ENCODE measurements around the gene NFIB. TPM values are rescaled to one million over a fixed set of nuclear protein-coding genes. Genes with fewer than 3 reads are reported as not detected.

The NFIB gene
- total RNA-seq, 1 donor from 2014 or later: not detected

DNA sequence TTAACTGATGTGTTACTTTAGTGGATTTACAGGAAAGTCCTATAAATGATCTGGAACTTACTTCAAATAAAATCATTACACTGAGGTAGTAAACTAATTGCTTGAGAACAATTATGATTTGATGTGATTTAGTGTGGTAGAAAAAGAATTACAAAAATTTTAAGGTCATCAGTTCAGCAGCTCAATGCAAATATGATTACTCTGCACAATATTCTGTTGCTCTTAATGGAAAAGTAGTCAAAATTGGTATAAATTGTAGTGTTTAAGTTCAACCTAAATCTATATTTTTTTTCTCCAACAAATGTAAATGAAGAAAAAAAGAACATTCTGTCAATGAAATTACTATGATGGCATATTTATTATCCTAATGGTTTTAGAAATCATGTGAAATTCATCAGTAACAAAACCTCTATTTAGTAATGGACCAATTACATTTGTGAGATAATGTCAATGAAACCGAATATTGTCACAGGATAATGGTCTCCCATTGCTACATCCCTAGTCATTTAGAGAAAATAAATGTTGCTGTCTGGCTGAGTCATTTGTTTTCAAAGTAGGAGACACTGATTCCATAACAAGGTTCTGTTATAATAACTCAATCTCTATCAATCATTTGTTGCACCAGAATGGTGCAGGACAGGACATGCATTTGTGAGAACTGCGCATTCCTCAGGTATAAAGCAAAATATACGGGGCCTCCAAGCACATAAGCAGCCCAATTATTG is 177.1 kb downstream of the NFIB start:
- Mint-ChIP-seq H3K4me3 (ENCODE audit: low read depth) (no peak overlapping the region), H3K36me3 (ENCODE audit: low read depth) (no peaks in the 10 kb centered on the region), H3K27me3 (ENCODE audit: low read depth) (no peaks in the 10 kb centered on the region), H3K4me1 (ENCODE audit: low read depth) (no peaks in the 10 kb centered on the region), H3K9me3 (no peaks in the 10 kb centered on the region), H3K27ac (no peak overlapping the region)
- intact Hi-C loops (cut with micrococcal nuclease): no loop called here
- no peak for DNase-seq (ENCODE audit: low spot score)

DNA sequence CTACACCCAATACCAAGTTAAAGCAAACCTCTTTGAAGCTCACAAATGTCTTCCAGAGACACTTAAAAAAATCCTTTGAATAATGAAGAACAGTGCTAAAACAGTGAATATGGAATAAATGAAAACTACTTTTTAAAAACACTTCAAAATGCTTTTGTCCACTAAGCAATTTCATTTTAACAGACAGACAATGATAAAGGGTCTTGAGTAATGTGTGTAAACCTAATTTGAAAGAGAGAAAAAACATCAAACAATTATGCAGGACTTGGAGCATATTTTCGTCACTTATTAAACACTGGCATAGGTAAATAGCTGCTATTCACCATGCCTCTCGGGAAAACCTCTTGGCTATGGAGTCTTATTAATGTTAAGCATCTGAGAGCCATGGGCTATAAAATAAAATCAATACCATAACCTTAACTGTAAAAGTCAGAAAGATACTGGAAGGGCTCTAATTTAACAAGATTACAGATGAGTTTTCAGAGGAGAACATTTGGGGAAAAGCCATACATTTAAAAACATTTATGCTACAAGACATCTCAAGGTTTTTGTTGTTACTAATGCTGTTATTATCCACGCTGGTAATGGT is 177.8 kb downstream of the NFIB start:
- no peaks in the 10 kb centered on the region for H3K27me3 Mint-ChIP-seq (ENCODE audit: low read depth)
- no peaks in the 10 kb centered on the region for H3K36me3 Mint-ChIP-seq (ENCODE audit: low read depth)
- no peak overlapping the region for H3K27ac Mint-ChIP-seq
- intact Hi-C loops (cut with micrococcal nuclease): no loop called here
- H3K4me3 Mint-ChIP-seq (ENCODE audit: low read depth): no peak overlapping the region
- H3K4me1 Mint-ChIP-seq (ENCODE audit: low read depth): no peaks in the 10 kb centered on the region
- DNase-seq (ENCODE audit: low spot score): no peak
- H3K9me3 Mint-ChIP-seq: no peaks in the 10 kb centered on the region

DNA sequence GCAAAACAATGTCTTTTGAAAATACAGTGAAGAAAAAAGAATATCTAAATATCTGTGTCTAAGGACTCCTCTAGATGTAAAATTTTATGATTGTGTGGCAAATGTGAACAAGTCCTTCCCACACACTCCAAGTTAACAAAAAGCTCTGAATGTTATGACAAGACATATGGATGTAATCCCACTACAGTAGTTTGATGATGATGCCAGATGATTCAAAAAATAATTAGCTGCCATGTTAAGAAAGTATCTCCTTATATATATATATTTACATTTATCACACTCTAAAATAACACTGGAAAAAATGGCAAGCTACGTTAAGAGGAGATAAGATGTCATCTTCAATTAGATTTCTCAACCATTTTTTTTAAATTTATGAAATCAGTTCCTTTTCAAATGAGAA is 178.5 kb downstream of the NFIB start:
- Mint-ChIP-seq H3K4me3 (ENCODE audit: low read depth) (no peak overlapping the region), H3K9me3 (no peaks in the 10 kb centered on the region), H3K4me1 (ENCODE audit: low read depth) (no peaks in the 10 kb centered on the region), H3K27ac (no peak overlapping the region), H3K36me3 (ENCODE audit: low read depth) (no peaks in the 10 kb centered on the region), H3K27me3 (ENCODE audit: low read depth) (no peaks in the 10 kb centered on the region)
- DNase-seq (ENCODE audit: low spot score): no peak
- intact Hi-C loops (cut with micrococcal nuclease): no loop called here

DNA sequence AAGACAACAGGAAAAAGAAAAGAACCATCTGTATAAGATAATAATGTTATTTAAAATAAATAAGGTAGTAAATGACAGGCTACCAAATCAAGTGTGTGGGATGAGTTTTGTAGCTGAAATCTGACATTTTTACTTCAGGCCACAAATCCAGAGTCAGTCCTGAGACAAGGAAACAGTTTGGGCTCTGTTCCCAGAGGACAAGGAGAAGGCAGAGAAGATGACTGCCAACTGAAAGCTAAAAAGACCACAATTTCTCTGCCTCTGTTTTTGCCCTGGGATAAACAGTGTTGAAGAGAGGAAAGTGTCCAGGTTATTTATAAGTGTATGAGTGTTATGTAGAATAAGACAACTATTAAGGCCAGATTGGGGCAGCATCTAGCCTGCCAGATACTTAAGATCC is 180.5 kb downstream of the NFIB start:
- intact Hi-C loops (cut with micrococcal nuclease): no loop called here
- Mint-ChIP-seq H3K36me3 (ENCODE audit: low read depth) (no peaks in the 10 kb centered on the region), H3K27me3 (ENCODE audit: low read depth) (no peaks in the 10 kb centered on the region), H3K9me3 (no peaks in the 10 kb centered on the region), H3K4me1 (ENCODE audit: low read depth) (no peaks in the 10 kb centered on the region), H3K27ac (no peak overlapping the region), H3K4me3 (ENCODE audit: low read depth) (no peak overlapping the region)
- DNase-seq (ENCODE audit: low spot score): no peak

DNA sequence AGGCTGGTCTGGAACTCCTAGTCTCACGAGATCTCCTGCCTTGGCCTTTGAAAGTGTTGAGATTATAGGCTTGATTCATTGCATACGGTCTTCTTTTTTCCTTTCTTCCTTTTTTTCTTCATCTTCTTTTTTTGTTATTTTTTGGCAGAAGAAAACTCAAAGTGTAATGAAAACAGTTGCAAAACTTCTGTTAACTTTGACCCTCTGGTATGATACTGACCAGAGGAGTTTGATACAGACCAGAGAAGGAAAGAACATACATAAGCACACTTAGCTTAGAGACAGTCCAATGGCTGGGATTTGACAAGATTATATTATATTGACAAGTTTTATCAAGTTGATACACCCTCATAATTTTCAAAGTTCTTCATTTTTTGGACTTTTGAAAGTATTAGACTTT is 181.2 kb downstream of the NFIB start:
- no peak for DNase-seq (ENCODE audit: low spot score)
- Mint-ChIP-seq H3K27ac (no peak overlapping the region), H3K27me3 (ENCODE audit: low read depth) (no peaks in the 10 kb centered on the region), H3K4me1 (ENCODE audit: low read depth) (no peaks in the 10 kb centered on the region), H3K4me3 (ENCODE audit: low read depth) (no peak overlapping the region), H3K9me3 (no peaks in the 10 kb centered on the region), H3K36me3 (ENCODE audit: low read depth) (no peaks in the 10 kb centered on the region)
- intact Hi-C loops (cut with micrococcal nuclease): no loop called here

DNA sequence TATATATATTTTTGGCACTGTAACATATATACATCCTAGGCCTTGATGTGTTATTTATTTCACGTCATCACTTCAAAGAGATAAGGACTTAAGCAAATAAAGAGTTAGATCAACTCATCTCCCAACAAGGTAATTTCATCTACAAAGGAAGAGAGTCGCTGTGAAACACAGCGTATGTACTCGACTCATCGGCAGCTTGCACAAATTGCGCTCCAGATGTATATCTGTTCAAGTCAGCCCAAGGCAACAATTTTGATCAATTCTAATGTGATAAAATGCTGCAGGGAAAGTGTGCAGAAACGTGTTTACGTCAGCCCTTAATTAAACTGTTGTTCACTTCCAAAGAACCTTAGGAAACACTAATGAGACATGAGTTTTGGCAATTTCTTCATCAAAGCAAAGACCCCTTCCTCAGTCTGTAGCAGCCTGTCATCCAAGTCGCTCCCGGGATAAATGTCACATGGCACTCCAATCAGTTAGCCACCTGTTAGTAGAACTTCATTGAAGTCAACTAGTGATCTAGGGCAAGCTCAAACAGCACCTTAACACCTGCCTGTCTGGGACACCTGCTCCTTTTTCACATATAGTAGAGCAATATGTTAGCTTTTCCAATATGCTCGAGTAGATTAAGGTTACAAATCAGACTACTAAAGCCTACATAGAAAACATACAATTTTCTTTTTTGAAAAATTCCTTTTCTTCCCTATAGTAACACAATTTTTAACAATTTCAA is 182.4 kb downstream of the NFIB start:
- Mint-ChIP-seq H3K9me3 (no peaks in the 10 kb centered on the region), H3K4me1 (ENCODE audit: low read depth) (no peaks in the 10 kb centered on the region), H3K27me3 (ENCODE audit: low read depth) (no peaks in the 10 kb centered on the region), H3K4me3 (ENCODE audit: low read depth) (no peak overlapping the region), H3K36me3 (ENCODE audit: low read depth) (no peaks in the 10 kb centered on the region), H3K27ac (no peak overlapping the region)
- intact Hi-C loops (cut with micrococcal nuclease): no loop called here
- no peak for DNase-seq (ENCODE audit: low spot score)

DNA sequence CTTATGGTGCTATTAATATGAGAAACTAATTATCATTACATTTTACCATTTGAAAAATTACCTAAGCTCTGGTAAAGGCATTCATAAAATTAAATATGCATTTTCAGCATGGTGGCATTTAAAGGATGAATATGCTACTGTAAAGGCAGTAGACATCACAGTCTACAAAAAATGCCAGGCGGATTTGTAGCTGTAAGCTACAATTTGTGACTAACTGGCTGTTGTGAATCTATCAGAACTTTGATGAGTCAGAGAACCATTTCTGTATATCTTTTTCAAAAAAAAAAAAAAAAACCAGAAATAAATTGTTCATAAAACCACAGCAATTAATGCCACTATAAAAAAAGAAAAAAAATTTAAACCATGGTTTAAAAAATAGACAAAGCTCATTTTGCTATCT is 186.3 kb downstream of the NFIB start:
- no peaks in the 10 kb centered on the region for H3K27me3 Mint-ChIP-seq (ENCODE audit: low read depth)
- no peaks in the 10 kb centered on the region for H3K9me3 Mint-ChIP-seq
- intact Hi-C loops (cut with micrococcal nuclease): no loop called here
- no peaks in the 10 kb centered on the region for H3K4me1 Mint-ChIP-seq (ENCODE audit: low read depth)
- no peaks in the 10 kb centered on the region for H3K36me3 Mint-ChIP-seq (ENCODE audit: low read depth)
- H3K4me3 Mint-ChIP-seq (ENCODE audit: low read depth): no peak overlapping the region
- DNase-seq (ENCODE audit: low spot score): no peak
- no peak overlapping the region for H3K27ac Mint-ChIP-seq

DNA sequence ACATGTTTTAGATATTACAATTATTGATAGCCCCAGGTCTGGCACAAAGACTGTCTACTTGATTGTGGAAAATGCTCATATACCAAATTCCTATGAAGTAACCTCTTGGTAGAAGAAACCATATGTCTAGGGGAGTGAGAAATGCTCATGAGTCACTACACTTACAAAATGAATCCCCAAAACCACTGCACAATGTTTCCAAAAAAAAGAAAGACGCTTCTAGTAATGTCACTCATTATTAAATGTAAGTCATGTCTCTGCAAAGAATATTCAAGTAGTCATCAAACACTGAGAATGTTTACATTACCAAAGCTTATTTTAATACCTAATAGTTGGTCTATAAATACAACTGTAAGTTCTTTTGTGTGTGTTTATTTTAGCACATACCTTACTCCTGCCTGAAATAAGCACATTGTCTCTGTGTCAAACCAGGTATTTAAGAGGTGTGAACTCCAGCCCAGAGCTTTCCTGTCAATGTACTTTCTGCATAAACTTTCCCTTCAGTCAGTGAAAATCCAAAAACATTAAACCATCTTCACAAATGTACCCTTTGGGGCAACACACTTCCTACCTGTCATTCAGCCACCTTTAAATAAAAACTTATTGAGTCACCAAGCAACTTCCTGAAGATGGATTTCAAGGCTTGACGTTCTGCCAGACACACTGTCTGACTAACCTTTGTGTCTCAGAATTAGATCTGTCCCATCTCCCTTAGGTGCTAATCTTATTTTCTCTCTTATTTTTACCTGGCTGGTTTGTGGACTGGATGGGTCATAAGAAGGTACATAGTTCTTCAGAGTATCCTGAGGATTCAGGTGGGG is 194.0 kb downstream of the NFIB start:
- no peaks in the 10 kb centered on the region for H3K4me1 Mint-ChIP-seq (ENCODE audit: low read depth)
- no peak overlapping the region for H3K27ac Mint-ChIP-seq
- H3K27me3 Mint-ChIP-seq (ENCODE audit: low read depth): no peaks in the 10 kb centered on the region
- no peak for DNase-seq (ENCODE audit: low spot score)
- H3K9me3 Mint-ChIP-seq: no peaks in the 10 kb centered on the region
- no peaks in the 10 kb centered on the region for H3K36me3 Mint-ChIP-seq (ENCODE audit: low read depth)
- intact Hi-C loops (cut with micrococcal nuclease): no loop called here
- no peak overlapping the region for H3K4me3 Mint-ChIP-seq (ENCODE audit: low read depth)

DNA sequence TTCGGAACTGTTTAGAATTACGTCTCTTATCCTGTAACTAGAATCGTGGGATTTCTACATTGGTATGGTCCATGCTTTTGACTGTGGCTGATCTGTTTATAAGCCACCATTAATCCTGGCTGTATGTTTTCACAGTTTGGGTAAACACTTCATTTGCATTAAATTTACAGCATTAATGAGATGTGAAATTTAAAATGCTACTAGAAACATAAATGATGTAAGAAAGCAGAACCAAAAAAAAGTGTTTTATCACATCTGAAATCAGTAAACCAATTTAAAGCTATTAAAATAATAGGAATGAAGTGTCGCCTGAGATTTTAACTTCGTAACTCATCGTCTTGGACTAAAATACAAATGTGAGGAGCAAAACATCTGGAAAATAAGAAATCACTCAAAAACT is 201.7 kb downstream of the NFIB start:
- no peak for DNase-seq (ENCODE audit: low spot score)
- Mint-ChIP-seq H3K4me3 (ENCODE audit: low read depth) (no peak overlapping the region), H3K4me1 (ENCODE audit: low read depth) (no peaks in the 10 kb centered on the region), H3K27ac (no peak overlapping the region), H3K9me3 (no peaks in the 10 kb centered on the region), H3K27me3 (ENCODE audit: low read depth) (no peaks in the 10 kb centered on the region), H3K36me3 (ENCODE audit: low read depth) (no peaks in the 10 kb centered on the region)
- intact Hi-C loops (cut with micrococcal nuclease): no loop called here

DNA sequence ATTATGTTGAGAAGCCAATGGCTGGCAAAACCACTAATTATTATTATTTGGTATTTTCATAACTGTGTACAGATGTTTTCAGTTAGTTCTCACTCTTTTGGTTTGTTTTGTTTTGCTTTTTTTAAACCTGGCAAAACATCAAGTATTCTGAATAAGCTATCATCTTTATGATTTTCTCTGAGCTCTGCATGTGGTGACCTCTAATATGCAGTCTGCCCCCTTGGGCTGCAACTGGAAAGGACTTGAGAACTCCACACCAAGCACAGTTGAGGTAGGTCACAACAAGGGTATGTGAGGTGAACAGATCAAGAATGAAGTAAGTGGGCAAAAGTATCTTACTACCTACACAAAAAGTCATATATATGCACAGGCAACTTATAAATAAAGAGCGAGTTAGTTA is 202.2 kb downstream of the NFIB start:
- no peaks in the 10 kb centered on the region for H3K9me3 Mint-ChIP-seq
- DNase-seq (ENCODE audit: low spot score): no peak
- H3K27ac Mint-ChIP-seq: no peak overlapping the region
- intact Hi-C loops (cut with micrococcal nuclease): no loop called here
- H3K27me3 Mint-ChIP-seq (ENCODE audit: low read depth): no peaks in the 10 kb centered on the region
- H3K4me1 Mint-ChIP-seq (ENCODE audit: low read depth): no peaks in the 10 kb centered on the region
- H3K4me3 Mint-ChIP-seq (ENCODE audit: low read depth): no peak overlapping the region
- H3K36me3 Mint-ChIP-seq (ENCODE audit: low read depth): no peaks in the 10 kb centered on the region

DNA sequence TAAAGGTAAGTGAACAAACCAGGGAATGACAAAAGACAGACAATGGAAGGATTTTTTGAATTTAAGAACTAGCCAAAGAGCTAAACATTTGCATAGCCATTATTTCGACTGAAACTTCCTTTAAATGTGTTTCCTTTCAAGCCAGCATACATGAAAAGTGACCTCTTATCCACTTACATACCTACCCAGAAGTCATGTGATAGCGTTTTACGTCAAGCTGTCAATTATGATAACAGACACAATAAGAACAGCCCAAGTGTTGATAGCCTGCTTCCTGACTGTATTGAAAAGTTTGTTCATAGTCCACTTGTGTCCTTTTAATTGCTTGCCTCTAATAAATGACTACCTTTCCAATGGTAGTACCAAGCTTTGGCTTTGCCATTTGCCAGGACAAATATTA is 206.0 kb downstream of the NFIB start:
- intact Hi-C loops (cut with micrococcal nuclease): no loop called here

DNA sequence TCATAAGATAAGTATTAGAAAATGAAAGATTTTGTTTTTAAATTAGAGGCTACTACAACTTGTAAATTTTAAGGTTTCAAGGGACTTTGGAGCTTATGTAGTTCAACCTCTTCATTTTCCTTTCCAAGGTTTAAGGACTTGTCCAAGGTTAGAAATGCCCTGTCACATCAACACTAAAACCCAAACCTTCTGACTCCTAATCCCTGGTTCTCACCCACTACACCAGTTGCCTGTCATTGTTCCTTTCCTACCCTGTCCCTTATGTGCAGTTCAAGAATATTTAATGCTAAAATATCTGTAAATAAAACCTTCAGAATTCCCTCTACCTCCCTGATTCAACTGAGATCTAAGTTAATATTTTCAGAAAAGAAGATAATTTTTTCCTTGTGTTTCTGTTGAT is 206.4 kb downstream of the NFIB start:
- Mint-ChIP-seq H3K36me3 (ENCODE audit: low read depth) (no peaks in the 10 kb centered on the region), H3K4me1 (ENCODE audit: low read depth) (no peaks in the 10 kb centered on the region), H3K27me3 (ENCODE audit: low read depth) (no peaks in the 10 kb centered on the region), H3K4me3 (ENCODE audit: low read depth) (no peak overlapping the region), H3K9me3 (no peaks in the 10 kb centered on the region), H3K27ac (no peak overlapping the region)
- intact Hi-C loops (cut with micrococcal nuclease): no loop called here
- DNase-seq (ENCODE audit: low spot score): no peak

More for the DNA sequence above, 206.0 kb downstream of the NFIB start:
- Mint-ChIP-seq H3K36me3 (ENCODE audit: low read depth) (no peaks in the 10 kb centered on the region), H3K4me1 (ENCODE audit: low read depth) (no peaks in the 10 kb centered on the region), H3K27ac (no peak overlapping the region), H3K4me3 (ENCODE audit: low read depth) (no peak overlapping the region), H3K9me3 (no peaks in the 10 kb centered on the region), H3K27me3 (ENCODE audit: low read depth) (no peaks in the 10 kb centered on the region)
- DNase-seq (ENCODE audit: low spot score): no peak

DNA sequence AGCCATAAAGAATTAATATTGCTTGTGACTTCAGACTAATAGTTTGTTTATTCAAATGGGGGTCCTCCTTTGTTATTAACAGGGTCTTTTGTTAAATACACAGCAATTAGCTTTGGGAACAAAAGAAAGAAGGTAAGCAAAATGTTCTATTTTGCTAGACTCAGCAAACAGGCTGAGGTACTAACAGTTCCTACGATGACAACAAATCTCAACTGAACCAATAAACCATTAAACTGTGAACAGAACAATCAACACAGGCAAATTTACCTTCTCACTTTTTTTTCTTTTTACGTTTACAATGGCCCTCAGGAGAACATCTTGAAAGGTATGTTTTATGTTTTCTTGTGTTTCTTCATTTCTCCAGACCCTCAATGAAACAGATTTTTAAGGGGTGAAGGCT is 207.2 kb downstream of the NFIB start:
- Mint-ChIP-seq H3K4me1 (ENCODE audit: low read depth) (no peaks in the 10 kb centered on the region), H3K27me3 (ENCODE audit: low read depth) (no peaks in the 10 kb centered on the region), H3K27ac (no peak overlapping the region), H3K36me3 (ENCODE audit: low read depth) (no peaks in the 10 kb centered on the region), H3K9me3 (no peaks in the 10 kb centered on the region), H3K4me3 (ENCODE audit: low read depth) (no peak overlapping the region)
- intact Hi-C loops (cut with micrococcal nuclease): no loop called here
- no peak for DNase-seq (ENCODE audit: low spot score)
